Heart left ventricle (tissue), 16 donors: ENCODE results near the gene AHRR. TPM values are rescaled to one million over a fixed set of nuclear protein-coding genes. Genes with fewer than 3 reads are reported as not detected.

Experiments
- ATAC-seq, 4 donors: fragments of 200-7000 bp; cut with Tn5 transposase; one replicate each; pipeline ENCODE4 v1.9.1; 2020 to 2022; ENCODE audit warnings: moderate library complexity in 4 of 4, mild to moderate bottlenecking in 3 of 4, moderate number of reproducible peaks in 1 of 4
- DNase-seq, 5 donors: peaks; one replicate each; pipeline ENCODE4 v3.0.0-alpha.2; 2020
- H3K27ac ChIP-seq, 12 donors: fragments of 200-600 bp; sonication (generic) in 4 of 12; one replicate each; pipeline versions ENCODE4 v1.5.0 to v1.8.0; 2016 to 2022; ENCODE audit warnings: mild to moderate bottlenecking in 2 of 12
- H3K27me3 ChIP-seq, 9 donors: fragments of 200-600 bp; sonication (generic) in 2 of 9; one replicate each; pipeline versions ENCODE4 v1.5.1 to v1.8.0; 2016 to 2022; ENCODE audit warnings: mild to moderate bottlenecking in 3 of 9
- H3K36me3 ChIP-seq, 9 donors: fragments of 200-600 bp; sonication (generic) in 2 of 9; one replicate each; pipeline versions ENCODE4 v1.5.0 to v1.8.0; 2018 to 2022; ENCODE audit warnings: mild to moderate bottlenecking in 2 of 9
- H3K4me1 ChIP-seq, 12 donors: fragments of 200-600 bp; sonication (generic) in 4 of 12; one replicate each; pipeline versions ENCODE4 v1.5.0 to v1.8.0; 2016 to 2022; ENCODE audit warnings: mild to moderate bottlenecking in 3 of 12
- H3K4me3 ChIP-seq, 12 donors: fragments of 200-600 bp; sonication (generic) in 4 of 12; one replicate each; pipeline versions ENCODE4 v1.5.0 to v1.8.0; 2017 to 2022; ENCODE audit warnings: mild to moderate bottlenecking in 9 of 12, moderate library complexity in 4 of 12
- H3K9me3 ChIP-seq, 12 donors: fragments of 200-600 bp; sonication (generic) in 4 of 12; one replicate each; pipeline versions ENCODE4 v1.5.0 to v1.8.0; 2016 to 2022; ENCODE audit warnings: mild to moderate bottlenecking in 1 of 12
- CTCF ChIP-seq, 12 donors: fragments of 200-600 bp; sonication (generic) in 4 of 12; IDR thresholded peaks; one replicate each; pipeline versions ENCODE4 v1.5.0 to v1.8.0; 2018 to 2022; ENCODE audit warnings: antibody characterized with exemption in 12 of 12, mild to moderate bottlenecking in 5 of 12
- POLR2A ChIP-seq, 2 donors: fragments of 450-650 bp; IDR thresholded peaks; one replicate each; pipeline ENCODE4 v1.6.1; 2017; ENCODE audit warnings: antibody characterized with exemption in 2 of 2, mild to moderate bottlenecking in 2 of 2, moderate library complexity in 2 of 2
- WGBS, 4 donors: extraction: QIAGEN DNeasy Blood & Tissue Kit in 2 of 4; methylation state at CpG; one replicate each; pipeline versions ENCODE4 v1.1.5 to v1.1.7; 2013 to 2018; 5-methylcytosine and 5-hydroxymethylcytosine counted together
- intact Hi-C, 10 donors: fragments of 100-400 bp; cut with DNase I; formaldehyde crosslinking; loops; one replicate each; pipeline versions ENCODE4 v1.11.1 to v1.14.2; 2022
- polyA plus RNA-seq, 2 donors: library from polyadenylated mRNA; stranded (reverse); fragments of 200-250 nt; gene quantifications; one replicate each; pipeline ENCODE4 v1.2.3, GENCODE V29; 2013
- total RNA-seq, 9 donors: library from RNA; depleted of rRNA in 2 of 9; stranded (reverse); fragments of >200 nt in 2 of 9; fragmentation: NEBNext Ultra II Directional in 3 of 9; extraction: Animal tissue kit (Norgen Biotek cat#: 25700) in 3 of 9; gene quantifications; one replicate each; pipeline versions ENCODE4 v1.1.0 to v1.2.4, GENCODE V29; 2016 to 2023
- donor health status: ischemic (EF 13 %, LVEDD 7.1; RV severe dilation, severe dysfunction).
- donor health status: healthy with polysubstance abuse.
- donor health status: DM: no; HTN: yes; CAD: no.
- donor health status: DM: no; HTN: no; CAD: no.
- donor health status: ischemic (EF 25% LVEDD 6.9; RV normal size, moderate dysfunction).
- donor health status: ischemic (EF 25% LVEDD 5.7; RV mildly dilated, moderate dysfunction).
- donor health status: healthy.
- donor health status: DM: yes; HTN: yes; CAD: no.
- donor health status: ischemic (EF 35%, LVEDD 5.7; RV mildly dilated, moderate dysfunction).
- donor health status: nonischemic (EF 11% LVEDD 7.7; RV severe dilation, severe dysfunction).
- donor health status: DM: yes; HTN: yes; CAD: no.
- donor health status: PGD.
- donor health status: ischemic (EF 29% LVEDD 5.4; RV normal size, mild dysfunction).
- donor health status: nonischemic (EF 23%, LVEDD 6.1; RV moderate dilation, normal function).

Gene AHRR
- total and polyA plus RNA-seq, 11 donors: 0.11 to 0.69 (median 0.26) TPM; not detected in 2

DNA sequence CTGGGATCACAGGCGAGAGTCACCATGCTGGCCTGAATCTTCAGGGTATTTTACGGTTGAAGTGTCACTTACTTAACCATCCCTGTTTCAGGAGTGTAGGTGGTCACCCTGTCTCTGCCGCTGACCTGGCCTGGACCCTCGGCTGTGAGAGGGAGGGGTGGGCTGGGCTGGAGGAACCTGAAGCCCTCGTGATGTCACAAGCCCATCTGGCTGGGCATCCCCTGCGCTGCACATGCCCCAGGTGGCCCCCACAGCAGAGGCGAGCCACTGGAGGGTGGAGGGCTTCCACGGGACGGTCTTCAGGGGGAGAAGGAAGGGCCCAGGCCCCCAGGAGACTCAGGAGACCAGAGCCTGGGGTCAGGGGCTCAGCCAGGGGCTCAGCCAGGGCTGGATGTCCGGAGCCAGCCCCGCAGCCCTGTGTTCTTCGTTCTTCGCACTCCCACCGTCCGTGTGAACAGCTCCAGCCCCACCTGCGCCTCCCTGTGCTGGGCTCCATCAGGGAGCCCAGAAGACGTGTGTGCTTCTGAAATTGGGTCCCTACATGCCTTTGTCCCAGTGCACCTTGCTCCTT lies 7.6 kb upstream of the AHRR start:
- DNase-seq (no peak), ATAC-seq (no peak)
- Histone ChIP-seq H3K27me3 (peaks cover 0 to 6% (median 0%) of the 10 kb centered on the region in 9 donors), H3K9me3 (no peaks in the 10 kb centered on the region), H3K4me3 (no peak overlapping the region), H3K4me1 (peaks cover 0 to 22% (median 4%) of the 10 kb centered on the region in 12 donors), H3K36me3 (peaks cover 0 to 60% (median 30%) of the 10 kb centered on the region in 9 donors), H3K27ac (no peak overlapping the region)
- TF ChIP-seq POLR2A (IDR thresholded peaks at IDR 0.05): no peak
- TF ChIP-seq CTCF (IDR thresholded peaks at IDR 0.05): no peak
- intact Hi-C loops: loop anchor here in 1 of 10 donors (5.0 kb wide), 1 partner anchor 132 kb away; no protein-coding TSS in a partner anchor
- 85 to 94% (median 88%) methylated on average over 10 to 17 of the region's 17 CpGs for WGBS, 4 donors

GRCh38 chr5:314676-315487 lies 6.6 kb upstream of the AHRR start:
- DNase-seq (no peak), ATAC-seq (no peak)
- Histone ChIP-seq H3K27ac (no peak overlapping the region), H3K4me3 (no peak overlapping the region), H3K9me3 (no peaks in the 10 kb centered on the region), H3K36me3 (peaks cover 0 to 60% (median 30%) of the 10 kb centered on the region in 9 donors), H3K27me3 (peaks cover 0 to 15% (median 6%) of the 10 kb centered on the region in 9 donors), H3K4me1 (peaks cover 0 to 21% (median 2%) of the 10 kb centered on the region in 12 donors)
- WGBS, 4 donors: 91 to 95% (median 93%) methylated on average over 18 of the region's 18 CpGs
- no peak for TF ChIP-seq POLR2A (IDR thresholded peaks at IDR 0.05)
- intact Hi-C loops: loop anchor here in 1 of 10 donors (5.0 kb wide), 1 partner anchor 133 kb away; no protein-coding TSS in a partner anchor

- intact Hi-C loops: no loop called here
- TF ChIP-seq POLR2A (IDR thresholded peaks at IDR 0.05) (no peak), CTCF (IDR thresholded peaks at IDR 0.05) (no peak)
- Histone ChIP-seq H3K27me3 (peaks cover 4 to 23% (median 13%) of the 10 kb centered on the region in 9 donors), H3K27ac (no peak overlapping the region), H3K4me1 (peaks cover 0 to 17% (median 2%) of the 10 kb centered on the region in 12 donors), H3K4me3 (no peak overlapping the region), H3K36me3 (peaks cover 0 to 54% (median 26%) of the 10 kb centered on the region in 9 donors), H3K9me3 (no peaks in the 10 kb centered on the region)
- 73 to 89% (median 86%) methylated on average over 7 to 14 of the region's 14 CpGs for WGBS, 4 donors
- DNase-seq (no peak), ATAC-seq (no peak)
These were observed 5.9 kb upstream of the AHRR start for GRCh38 chr5:315488-316209.

GRCh38 chr5:316210-317085 lies 5.1 kb upstream of the AHRR start:
- Histone ChIP-seq H3K9me3 (no peaks in the 10 kb centered on the region), H3K4me3 (no peak overlapping the region), H3K27ac (no peak overlapping the region), H3K27me3 (peaks cover 11 to 31% (median 20%) of the 10 kb centered on the region in 9 donors), H3K36me3 (peaks cover 0 to 48% (median 26%) of the 10 kb centered on the region in 9 donors), H3K4me1 (peaks cover 6 to 20% (median 8%) of the 10 kb centered on the region in 12 donors)
- ATAC-seq (no peak), DNase-seq (no peak)
- intact Hi-C loops: no loop called here
- 88 to 95% (median 92%) methylated on average over 16 to 19 of the region's 19 CpGs for WGBS, 4 donors
- TF ChIP-seq POLR2A (IDR thresholded peaks at IDR 0.05): no peak
